Fibroblast of lung (primary cell): ENCODE measurements around the gene TMEM63B. TPM values are rescaled to one million over a fixed set of nuclear protein-coding genes. Genes with fewer than 3 reads are reported as not detected.
A peak's percentile ranks its signal among the peaks of the same experiment; 100 is the strongest.

ENCODE experiments used
- DNase-seq, 2 donors: peaks; one replicate each; pipeline versions ENCODE4 v3.0.0 to v3.0.0-alpha.2; 2010; ENCODE audit warnings: low read depth in 2 of 2
- H2AFZ ChIP-seq: 2 replicates; pipeline ENCODE4 v1.5.1; 2012; ENCODE audit warnings: low read length, control low read depth, inconsistent platforms
- H3K27ac ChIP-seq: 2 replicates; pipeline ENCODE4 v1.5.1; 2011; ENCODE audit warnings: low read length, control low read depth; ENCODE audit not compliant: insufficient read depth
- H3K27me3 ChIP-seq: 2 replicates; pipeline ENCODE4 v1.5.1; 2011; ENCODE audit warnings: mild to moderate bottlenecking, low read length; ENCODE audit not compliant: control insufficient read depth, insufficient read depth
- H3K36me3 ChIP-seq: 2 replicates; pipeline ENCODE4 v1.5.1; 2011; ENCODE audit warnings: low read length; ENCODE audit not compliant: control insufficient read depth, insufficient read depth
- H3K4me1 ChIP-seq: 2 replicates; pipeline ENCODE4 v1.5.1; 2011; ENCODE audit warnings: low read length; ENCODE audit not compliant: control insufficient read depth, insufficient read depth; ENCODE audit errors: extremely low read depth
- H3K4me2 ChIP-seq: 2 replicates; pipeline ENCODE4 v1.5.1; 2011; ENCODE audit warnings: low read length, control low read depth; ENCODE audit not compliant: insufficient read depth; ENCODE audit errors: extremely low read depth
- H3K4me3 ChIP-seq, 4 experiments: fragments of 200-600 bp in 1 of 4; sonication (generic) in 1 of 4; replicated peaks in 1 of 4; 2 replicates each; pipeline ENCODE4 v1.5.1; 2011 to 2016; ENCODE audit warnings: low read length in 4 of 4, low read depth in 3 of 4, mild to moderate bottlenecking in 3 of 4, control low read depth in 2 of 4, inconsistent platforms in 1 of 4, mixed read lengths in 1 of 4; ENCODE audit not compliant: insufficient read depth in 1 of 4; ENCODE audit errors: control extremely low read depth in 1 of 4
- H3K79me2 ChIP-seq: 2 replicates; pipeline ENCODE4 v1.5.1; 2012; ENCODE audit warnings: mild to moderate bottlenecking, low read length, inconsistent platforms; ENCODE audit not compliant: control insufficient read depth, insufficient read depth
- H3K9ac ChIP-seq: 2 replicates; pipeline ENCODE4 v1.5.1; 2011; ENCODE audit warnings: mild to moderate bottlenecking, low read length, control low read depth; ENCODE audit not compliant: insufficient read depth
- H3K9me3 ChIP-seq: 2 replicates; pipeline ENCODE4 v1.5.1; 2012; ENCODE audit warnings: low read depth, low read length; ENCODE audit not compliant: control insufficient read depth, insufficient read depth
- H4K20me1 ChIP-seq: 2 replicates; pipeline ENCODE4 v1.5.1; 2011; ENCODE audit warnings: low read length; ENCODE audit not compliant: control insufficient read depth, insufficient read depth; ENCODE audit errors: extremely low read depth
- EZH2 ChIP-seq: IDR thresholded peaks from 2 replicates; pipeline ENCODE4 v1.5.1; 2012; ENCODE audit warnings: low read length, control low read depth, mild to moderate bottlenecking; ENCODE audit errors: missing control alignments
- polyA plus RNA-seq, 2 donors: library from polyadenylated mRNA; depleted of rRNA in 1 of 2; stranded (reverse) in 1 of 2; unstranded in 1 of 2; fragments of >200 nt; gene quantifications; 2 replicates each; pipeline ENCODE4 v1.2.1, GENCODE V29; 2011 to 2012; ENCODE audit warnings: missing spikeins in 1 of 2
- total RNA-seq: library from RNA; depleted of rRNA; stranded (reverse); fragments of >200 nt; gene quantifications from 2 replicates; pipeline ENCODE4 v1.2.1, GENCODE V29; 2014
- TF ChIP-seq, protein P1 (sequence below), 2 donors: IDR thresholded peaks in 1 of 2; conservative IDR thresholded peaks in 1 of 2; 1 replicate in 1 of 2; 2 replicates in 1 of 2; pipeline ENCODE4 v1.5.1; 2011 to 2012; ENCODE audit warnings: low read length in 2 of 2, control low read depth in 1 of 2, inconsistent platforms in 1 of 2, low read depth in 1 of 2, mild to moderate bottlenecking in 1 of 2

The TMEM63B gene
- total and polyA plus RNA-seq, 2 donors (not counting 1 experiment from before 2014, with no cell fraction given) = 32.2 to 42.1 TPM

DNA sequence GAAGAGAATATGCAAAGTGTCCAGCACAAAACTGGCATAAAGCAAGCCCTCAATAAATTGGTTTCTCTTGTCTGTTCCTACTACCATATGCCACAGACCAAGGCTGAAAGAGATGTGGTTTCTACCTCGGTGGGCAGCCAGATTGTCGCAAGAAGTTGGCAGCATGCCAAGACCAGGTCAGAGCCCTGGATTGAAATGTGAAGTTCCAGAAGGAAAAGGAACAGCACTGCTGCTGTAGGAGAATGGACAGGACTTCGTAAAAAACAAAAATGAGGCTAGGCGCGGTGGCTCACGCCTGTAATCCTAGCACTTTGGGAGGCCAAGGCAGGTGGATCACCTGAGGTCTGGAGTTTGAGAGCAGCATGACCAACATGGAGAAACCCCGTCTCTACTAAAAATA, 22.2 kb upstream of the TMEM63B start:
- no peak overlapping the region for H2AFZ ChIP-seq
- peaks cover 2% of the 10 kb centered on the region for H3K79me2 ChIP-seq
- H4K20me1 ChIP-seq = no peaks in the 10 kb centered on the region
- no peak for TF ChIP-seq EZH2
- TF ChIP-seq, protein P1, sequence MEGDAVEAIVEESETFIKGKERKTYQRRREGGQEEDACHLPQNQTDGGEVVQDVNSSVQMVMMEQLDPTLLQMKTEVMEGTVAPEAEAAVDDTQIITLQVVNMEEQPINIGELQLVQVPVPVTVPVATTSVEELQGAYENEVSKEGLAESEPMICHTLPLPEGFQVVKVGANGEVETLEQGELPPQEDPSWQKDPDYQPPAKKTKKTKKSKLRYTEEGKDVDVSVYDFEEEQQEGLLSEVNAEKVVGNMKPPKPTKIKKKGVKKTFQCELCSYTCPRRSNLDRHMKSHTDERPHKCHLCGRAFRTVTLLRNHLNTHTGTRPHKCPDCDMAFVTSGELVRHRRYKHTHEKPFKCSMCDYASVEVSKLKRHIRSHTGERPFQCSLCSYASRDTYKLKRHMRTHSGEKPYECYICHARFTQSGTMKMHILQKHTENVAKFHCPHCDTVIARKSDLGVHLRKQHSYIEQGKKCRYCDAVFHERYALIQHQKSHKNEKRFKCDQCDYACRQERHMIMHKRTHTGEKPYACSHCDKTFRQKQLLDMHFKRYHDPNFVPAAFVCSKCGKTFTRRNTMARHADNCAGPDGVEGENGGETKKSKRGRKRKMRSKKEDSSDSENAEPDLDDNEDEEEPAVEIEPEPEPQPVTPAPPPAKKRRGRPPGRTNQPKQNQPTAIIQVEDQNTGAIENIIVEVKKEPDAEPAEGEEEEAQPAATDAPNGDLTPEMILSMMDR (conservative IDR thresholded peaks at IDR 0.05 in 1 of 2, IDR thresholded peaks at IDR 0.05 in 1 of 2; ENCODE audit: low read depth in 1 of 2, low read length in 2 of 2) = no peak
- peaks cover 9% of the 10 kb centered on the region for H3K36me3 ChIP-seq
- H3K9me3 ChIP-seq = no peaks in the 10 kb centered on the region
- no peak overlapping the region for H3K27ac ChIP-seq
- H3K27me3 ChIP-seq = no peaks in the 10 kb centered on the region
- no peak overlapping the region for H3K4me3 ChIP-seq
- H3K9ac ChIP-seq = no peak overlapping the region
- H3K4me2 ChIP-seq = no peak overlapping the region
- DNase-seq = no peak
- no peaks in the 10 kb centered on the region for H3K4me1 ChIP-seq

DNA sequence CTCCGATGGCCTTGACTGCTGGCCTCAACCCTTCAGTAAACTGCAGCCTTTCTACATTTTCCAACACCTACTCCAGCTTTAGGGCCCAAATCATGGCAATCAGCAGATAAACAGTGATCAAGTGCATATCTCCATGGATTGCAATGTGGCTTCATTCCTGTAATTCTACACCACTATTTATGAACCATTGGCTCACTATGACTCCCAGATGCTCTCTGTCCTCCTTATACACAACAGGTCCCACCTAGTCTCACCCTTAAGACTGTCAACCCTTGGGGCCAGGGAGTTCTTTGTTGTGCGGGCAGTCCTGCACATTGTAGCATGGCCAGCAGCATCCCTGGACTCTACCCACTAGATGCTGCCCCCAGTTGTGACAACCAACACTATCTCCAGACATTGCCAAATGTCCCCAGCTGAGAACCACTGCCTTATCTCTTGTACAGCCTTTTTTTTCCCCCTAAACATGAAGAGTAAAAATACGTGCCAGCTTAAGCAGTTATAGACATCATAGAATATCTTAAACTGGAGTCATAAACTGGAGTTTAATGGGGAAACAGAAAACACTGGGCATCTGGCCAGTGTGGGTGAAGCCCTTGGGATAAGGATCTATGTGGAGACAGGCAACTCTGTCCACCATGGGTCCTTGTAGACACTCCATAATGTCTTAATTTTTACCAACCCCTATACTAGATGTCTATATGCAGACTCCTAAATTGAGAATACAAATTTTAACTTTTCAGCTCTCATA, 21.2 kb upstream of the TMEM63B start:
- Histone ChIP-seq H3K79me2 (peaks cover 2% of the 10 kb centered on the region), H4K20me1 (no peaks in the 10 kb centered on the region), H3K4me1 (no peaks in the 10 kb centered on the region), H3K9me3 (no peaks in the 10 kb centered on the region), H3K27me3 (no peaks in the 10 kb centered on the region), H2AFZ (no peak overlapping the region), H3K27ac (no peak overlapping the region), H3K36me3 (peaks cover 19% of the 10 kb centered on the region), H3K9ac (no peak overlapping the region), H3K4me3 (no peak overlapping the region), H3K4me2 (no peak overlapping the region)
- DNase-seq = peak; percentile 16 to 23
- no peak for TF ChIP-seq EZH2
- TF ChIP-seq, protein P1 (conservative IDR thresholded peaks at IDR 0.05 in 1 of 2, IDR thresholded peaks at IDR 0.05 in 1 of 2; ENCODE audit: low read depth in 1 of 2, low read length in 2 of 2) = no peak

DNA sequence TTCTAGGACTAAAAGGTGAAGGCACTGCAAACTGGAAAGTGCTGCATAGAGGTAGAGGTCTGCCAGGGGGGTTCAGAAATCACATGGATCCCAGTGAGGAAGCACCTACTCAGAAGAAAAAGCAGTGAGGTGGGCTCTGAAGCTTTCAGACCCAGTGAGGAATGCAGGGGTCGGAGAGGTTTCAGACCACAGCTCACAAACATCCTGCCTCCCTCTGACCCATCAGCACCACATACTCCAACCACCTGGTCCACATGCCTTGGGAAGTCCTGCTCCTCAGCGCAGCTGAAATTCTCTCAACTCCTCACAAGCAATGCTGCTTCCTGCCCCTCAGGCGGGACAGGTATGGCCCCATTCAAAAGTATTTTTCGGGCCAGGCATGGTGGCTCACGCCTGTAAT, 20.3 kb upstream of the TMEM63B start:
- Histone ChIP-seq H4K20me1 (no peaks in the 10 kb centered on the region), H3K9me3 (no peaks in the 10 kb centered on the region)

More for the DNA sequence above, 20.3 kb upstream of the TMEM63B start:
- peaks cover 20% of the 10 kb centered on the region for H3K36me3 ChIP-seq
- no peak overlapping the region for H3K4me2 ChIP-seq
- TF ChIP-seq EZH2 = no peak
- H3K27me3 ChIP-seq = no peaks in the 10 kb centered on the region
- H3K27ac ChIP-seq = no peak overlapping the region
- H3K9ac ChIP-seq = no peak overlapping the region
- H3K79me2 ChIP-seq = peaks cover 2% of the 10 kb centered on the region
- DNase-seq = no peak
- no peak overlapping the region for H3K4me3 ChIP-seq
- no peak overlapping the region for H2AFZ ChIP-seq
- H3K4me1 ChIP-seq = no peaks in the 10 kb centered on the region
